Measurements from ENCODE around the gene MAGI2.

DNA sequence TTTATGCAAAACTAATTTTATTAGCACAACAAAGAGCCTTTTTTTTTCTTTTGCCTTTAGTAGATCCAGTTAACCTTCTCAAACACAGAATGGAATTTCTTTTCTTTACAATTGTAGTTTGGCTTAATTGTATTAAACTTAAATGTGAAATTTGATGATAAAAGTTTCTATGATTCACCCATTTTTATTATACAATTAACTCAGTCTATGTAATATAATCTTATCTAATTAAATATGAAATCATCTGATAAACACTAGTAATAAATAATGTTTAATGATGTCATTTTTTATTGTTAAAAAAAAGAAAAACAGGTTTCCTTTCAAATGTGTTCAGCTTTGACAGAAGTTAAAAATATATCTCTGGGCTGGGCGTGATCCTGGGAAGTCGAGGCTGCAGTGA lies 1095.8 kb downstream of the MAGI2 start:
- TF ChIP-seq CTCF (conservative IDR thresholded peaks at IDR 0.05; ENCODE audit: low read length) = no peak
- no peak for TF ChIP-seq EZH2phosphoT487 (IDR thresholded peaks at IDR 0.05; ENCODE audit: borderline replicate concordance, low read depth, low read length)
